Endodermal cell (in vitro differentiated cells): ENCODE measurements around the gene CDH6. TPM values are rescaled to one million over a fixed set of nuclear protein-coding genes. Genes with fewer than 3 reads are reported as not detected.

Experiments
- DNase-seq: peaks from one replicate; pipeline ENCODE4 v3.0.0-alpha.2; 2017
- H3K27ac ChIP-seq: 2 replicates; pipeline ENCODE4 v1.5.1; 2013; ENCODE audit warnings: mild to moderate bottlenecking, low read depth, low read length, moderate library complexity
- H3K27me3 ChIP-seq: 2 replicates; pipeline ENCODE4 v1.6.1; 2013; ENCODE audit warnings: mild to moderate bottlenecking, low read length, moderate library complexity; ENCODE audit not compliant: insufficient read depth, control insufficient read depth, poor library complexity, severe bottlenecking
- H3K36me3 ChIP-seq: 2 replicates; pipeline ENCODE4 v1.7.0; 2013; ENCODE audit warnings: mild to moderate bottlenecking, low read length, moderate library complexity; ENCODE audit not compliant: control insufficient read depth, insufficient read depth
- H3K4me1 ChIP-seq: one replicate; pipeline ENCODE4 v1.7.0; 2013; ENCODE audit warnings: low read length; ENCODE audit not compliant: control insufficient read depth, insufficient read depth
- H3K4me3 ChIP-seq: 2 replicates; pipeline ENCODE4 v1.5.1; 2013; ENCODE audit warnings: mild to moderate bottlenecking, low read length, moderate library complexity
- H3K9ac ChIP-seq: 2 replicates; pipeline ENCODE4 v1.6.1; 2013; ENCODE audit warnings: mild to moderate bottlenecking, low read length, moderate library complexity; ENCODE audit not compliant: poor library complexity, severe bottlenecking; ENCODE audit errors: extremely low read depth
- H3K9me3 ChIP-seq: 2 replicates; pipeline ENCODE4 v1.6.1; 2013; ENCODE audit warnings: mild to moderate bottlenecking, low read length, moderate library complexity; ENCODE audit not compliant: control insufficient read depth
- H3K27ac Mint-ChIP-seq: 2 replicates; pipeline ENCODE4 v1.8.0; 2020; ENCODE audit warnings: mixed read lengths
- H3K27me3 Mint-ChIP-seq: 2 replicates; pipeline ENCODE4 v1.8.0; 2021; ENCODE audit warnings: mild to moderate bottlenecking, mixed read lengths; ENCODE audit not compliant: insufficient read depth
- H3K36me3 Mint-ChIP-seq: 2 replicates; pipeline ENCODE4 v1.8.0; 2020; ENCODE audit warnings: low read depth, mixed read lengths
- H3K4me1 Mint-ChIP-seq: 2 replicates; pipeline ENCODE4 v1.8.0; 2020; ENCODE audit warnings: mixed read lengths
- H3K4me3 Mint-ChIP-seq: 2 replicates; pipeline ENCODE4 v1.8.0; 2020; ENCODE audit warnings: mild to moderate bottlenecking, moderate library complexity, mixed read lengths
- H3K9me3 Mint-ChIP-seq: 2 replicates; pipeline ENCODE4 v1.8.0; 2020; ENCODE audit warnings: mild to moderate bottlenecking, mixed read lengths
- WGBS, 2 experiments: methylation state at CpG; one replicate each; pipeline versions ENCODE4 v1.1.5 to v1.1.7; 2013; ENCODE audit warnings: missing lambda C conversion rate in 2 of 2, mixed read lengths in 1 of 2; ENCODE audit not compliant: insufficient coverage in 1 of 2, insufficient read length in 1 of 2; 5-methylcytosine and 5-hydroxymethylcytosine counted together
- total RNA-seq, 2 donors: library from RNA; stranded (reverse); fragmentation: NEBNext Ultra II Directional in 1 of 2; extraction: Animal tissue kit (Norgen Biotek cat#: 25700) in 1 of 2; gene quantifications; 2 replicates in 1 of 2; 3 replicates in 1 of 2; pipeline ENCODE4 v1.2.1, GENCODE V29; 2021
- TF ChIP-seq, protein P1 (sequence below): fragments of 200-600 bp; sonication (generic); conservative IDR thresholded peaks from 2 replicates; pipeline ENCODE4 v1.5.0; 2021; ENCODE audit warnings: antibody characterized with exemption, mild to moderate bottlenecking

The CDH6 gene
- total RNA-seq, 2 donors from 2014 or later: 1.1 TPM

DNA sequence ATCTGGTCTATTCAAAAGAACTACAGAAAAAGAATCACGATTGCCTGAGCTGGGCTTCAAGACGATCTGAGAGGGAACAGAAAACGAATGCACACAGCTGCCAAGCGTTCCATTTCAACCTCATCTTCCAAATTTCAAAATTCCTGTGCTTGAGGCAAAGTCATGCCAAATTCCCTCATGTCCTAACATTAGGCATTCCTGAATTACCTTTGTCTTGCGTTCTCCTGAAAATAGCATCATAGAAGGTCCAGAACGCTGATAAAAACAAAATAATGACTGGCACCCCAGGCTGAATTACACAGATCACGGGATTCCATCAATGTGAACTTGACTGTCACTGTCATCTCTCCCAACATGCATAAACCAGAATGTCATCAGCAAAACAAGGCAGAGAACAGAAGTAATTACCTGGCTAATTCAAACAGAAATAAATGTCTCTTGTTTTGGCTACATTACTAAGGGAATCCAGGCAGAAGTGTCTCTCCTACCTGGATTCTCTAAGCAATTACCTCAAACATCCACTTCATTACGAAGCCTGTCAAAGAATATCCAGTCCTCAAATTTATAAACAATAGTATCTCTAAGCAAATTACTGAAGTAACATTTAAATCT, 12.0 kb upstream of the CDH6 start:
- Mint-ChIP-seq H3K36me3 (no peaks in the 10 kb centered on the region), H3K9me3 (no peaks in the 10 kb centered on the region), H3K4me1 (no peaks in the 10 kb centered on the region), H3K4me3 (no peak overlapping the region), H3K27ac (no peak overlapping the region), H3K27me3 (no peaks in the 10 kb centered on the region)
- Histone ChIP-seq H3K9ac (no peak overlapping the region), H3K9me3 (no peaks in the 10 kb centered on the region), H3K27ac (no peak overlapping the region), H3K36me3 (no peaks in the 10 kb centered on the region), H3K4me3 (no peak overlapping the region), H3K4me1 (no peaks in the 10 kb centered on the region), H3K27me3 (no peaks in the 10 kb centered on the region)
- TF ChIP-seq, protein P1, sequence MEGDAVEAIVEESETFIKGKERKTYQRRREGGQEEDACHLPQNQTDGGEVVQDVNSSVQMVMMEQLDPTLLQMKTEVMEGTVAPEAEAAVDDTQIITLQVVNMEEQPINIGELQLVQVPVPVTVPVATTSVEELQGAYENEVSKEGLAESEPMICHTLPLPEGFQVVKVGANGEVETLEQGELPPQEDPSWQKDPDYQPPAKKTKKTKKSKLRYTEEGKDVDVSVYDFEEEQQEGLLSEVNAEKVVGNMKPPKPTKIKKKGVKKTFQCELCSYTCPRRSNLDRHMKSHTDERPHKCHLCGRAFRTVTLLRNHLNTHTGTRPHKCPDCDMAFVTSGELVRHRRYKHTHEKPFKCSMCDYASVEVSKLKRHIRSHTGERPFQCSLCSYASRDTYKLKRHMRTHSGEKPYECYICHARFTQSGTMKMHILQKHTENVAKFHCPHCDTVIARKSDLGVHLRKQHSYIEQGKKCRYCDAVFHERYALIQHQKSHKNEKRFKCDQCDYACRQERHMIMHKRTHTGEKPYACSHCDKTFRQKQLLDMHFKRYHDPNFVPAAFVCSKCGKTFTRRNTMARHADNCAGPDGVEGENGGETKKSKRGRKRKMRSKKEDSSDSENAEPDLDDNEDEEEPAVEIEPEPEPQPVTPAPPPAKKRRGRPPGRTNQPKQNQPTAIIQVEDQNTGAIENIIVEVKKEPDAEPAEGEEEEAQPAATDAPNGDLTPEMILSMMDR: no peak
- DNase-seq: no peak
- 89 to 93% methylated on average over 3 to 8 of the region's 8 CpGs for WGBS, 2 experiments

DNA sequence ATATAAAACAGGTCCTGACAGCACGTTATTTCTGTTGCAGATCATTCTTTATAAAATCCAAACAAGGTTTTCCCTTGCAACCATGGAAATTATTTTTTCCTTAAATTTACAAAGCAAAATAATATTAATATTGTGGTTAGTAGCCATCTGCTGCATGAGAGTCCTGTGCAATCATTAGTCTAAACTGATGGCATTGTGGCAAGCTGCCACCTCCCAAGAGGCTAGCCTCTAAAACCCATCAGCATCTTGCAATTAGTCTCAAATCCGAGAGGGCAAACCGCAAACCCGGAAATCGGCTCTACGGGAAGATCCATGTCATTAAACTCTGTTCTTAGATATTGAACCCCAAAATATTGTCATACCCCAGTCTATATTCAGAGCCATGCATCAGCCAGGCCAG, 11.3 kb upstream of the CDH6 start:
- 95 to 97% methylated on average over 5 to 6 of the region's 6 CpGs for WGBS, 2 experiments
- Mint-ChIP-seq H3K27ac (no peak overlapping the region), H3K27me3 (no peaks in the 10 kb centered on the region), H3K36me3 (no peaks in the 10 kb centered on the region), H3K9me3 (no peaks in the 10 kb centered on the region), H3K4me3 (no peak overlapping the region), H3K4me1 (no peaks in the 10 kb centered on the region)
- Histone ChIP-seq H3K4me1 (no peaks in the 10 kb centered on the region), H3K36me3 (no peaks in the 10 kb centered on the region), H3K27me3 (no peaks in the 10 kb centered on the region), H3K4me3 (no peak overlapping the region), H3K9me3 (no peaks in the 10 kb centered on the region), H3K27ac (no peak overlapping the region), H3K9ac (no peak overlapping the region)
- no peak for DNase-seq
- TF ChIP-seq, protein P1: no peak

DNA sequence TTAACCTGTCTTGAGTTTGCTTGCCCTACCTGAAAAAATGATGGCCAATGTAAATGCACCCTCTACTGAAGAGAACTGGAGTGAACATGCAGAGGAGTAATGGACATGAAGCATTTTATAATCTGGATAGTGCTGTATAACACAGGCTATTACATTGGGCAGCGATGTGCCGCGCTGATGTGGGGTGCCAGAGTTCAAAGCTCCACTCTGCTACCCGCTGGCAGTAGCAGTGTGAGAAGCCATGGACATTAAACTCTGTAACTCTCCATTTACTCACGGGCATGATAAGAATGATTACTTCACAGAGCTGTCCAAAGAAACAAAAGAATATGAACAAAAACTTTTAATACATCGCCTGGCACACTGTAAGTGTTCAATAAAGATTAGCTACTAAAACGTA, 7.5 kb upstream of the CDH6 start:
- no peaks in the 10 kb centered on the region for H3K27me3 ChIP-seq
- H3K4me3 ChIP-seq: no peak overlapping the region
- no peaks in the 10 kb centered on the region for H3K9me3 ChIP-seq
- H3K4me1 Mint-ChIP-seq: peaks cover 3% of the 10 kb centered on the region
- no peak overlapping the region for H3K27ac Mint-ChIP-seq
- peaks cover 1% of the 10 kb centered on the region for H3K27me3 Mint-ChIP-seq
- TF ChIP-seq, protein P1: no peak
- H3K9me3 Mint-ChIP-seq: no peaks in the 10 kb centered on the region
- no peaks in the 10 kb centered on the region for H3K4me1 ChIP-seq
- DNase-seq: no peak
- no peak overlapping the region for H3K27ac ChIP-seq
- no peaks in the 10 kb centered on the region for H3K36me3 ChIP-seq
- 89 to 94% methylated on average over 6 to 7 of the region's 7 CpGs for WGBS, 2 experiments
- no peak overlapping the region for H3K4me3 Mint-ChIP-seq
- H3K36me3 Mint-ChIP-seq: no peaks in the 10 kb centered on the region
- H3K9ac ChIP-seq: no peak overlapping the region
